ENCODE data around the gene CPD.
"Not testable (repeated sequence)": the region's sequence is repeated elsewhere in the genome, so short reads cannot be mapped to it uniquely, and the experiment has no call there.

- TF ChIP-seq EZH2 (IDR thresholded peaks at IDR 0.05); POLR2AphosphoS5 (IDR thresholded peaks at IDR 0.05; ENCODE audit: borderline replicate concordance, low read depth, low read length): not testable (repeated sequence)
These were observed 35.5 kb upstream of the CPD start for GRCh38 chr17:30343244-30343643.

All from SK-N-MC (cell line).